PC-3 (cell line): ENCODE data around the gene DICER1. TPM values are rescaled to one million over a fixed set of nuclear protein-coding genes. Genes with fewer than 3 reads are reported as not detected.

Experiments
- ATAC-seq: fragments of 200-7000 bp; cut with Tn5 transposase; 2 replicates; pipeline ENCODE4 v1.9.1; 2020; ENCODE audit warnings: mild to moderate bottlenecking, moderate library complexity
- BruUV-seq: library from RNA; stranded (reverse); fragments of 400-500 nt; replicated peaks from 2 replicates; lab custom pipeline; 2021; lab: Mats Ljungman, UMichigan
- CTCF ChIA-PET: fragments of 300-600 bp; sonication (Branson Sonifier 250); formaldehyde crosslinking; loops from one replicate; lab custom pipeline; 2022; ENCODE audit warnings: antibody characterized with exemption; lab: Charles Lee
- POLR2A ChIA-PET: fragments of 300-600 bp; sonication (Branson Sonifier 250); formaldehyde crosslinking; loops from one replicate; lab custom pipeline; 2022; ENCODE audit warnings: antibody characterized with exemption; ENCODE audit not compliant: unreplicated experiment; lab: Charles Lee
- DNase-seq: peaks from one replicate; pipeline ENCODE4 v3.0.0-alpha.2; 2015
- H2AFZ ChIP-seq: fragments of 300-600 bp; sonication (generic); 2 replicates; pipeline ENCODE4 v1.6.0; 2016; ENCODE audit warnings: antibody characterized with exemption, low read length
- H3F3A ChIP-seq: fragments of 300-600 bp; sonication (generic); one replicate; pipeline ENCODE4 v1.6.0; 2017; ENCODE audit warnings: antibody characterized with exemption, low read length, control low read depth, mild to moderate bottlenecking; ENCODE audit not compliant: unreplicated experiment
- H3K27ac ChIP-seq: fragments of 300-600 bp; sonication (generic); 2 replicates; pipeline ENCODE4 v1.5.1; 2016; ENCODE audit warnings: mild to moderate bottlenecking, low read length
- H3K27me3 ChIP-seq: fragments of 300-600 bp; sonication (generic); 2 replicates; pipeline ENCODE4 v1.6.1; 2016; ENCODE audit warnings: low read length, mixed read lengths
- H3K36me3 ChIP-seq: fragments of 300-600 bp; sonication (generic); 2 replicates; pipeline ENCODE4 v1.6.1; 2016; ENCODE audit warnings: low read depth, mixed run types, low read length, mixed read lengths
- H3K4me1 ChIP-seq: fragments of 300-600 bp; sonication (generic); 2 replicates; pipeline ENCODE4 v1.5.1; 2016; ENCODE audit warnings: low read length; ENCODE audit not compliant: insufficient read depth
- H3K4me2 ChIP-seq: fragments of 300-600 bp; sonication (generic); 2 replicates; pipeline ENCODE4 v1.6.0; 2016; ENCODE audit warnings: low read length
- H3K4me3 ChIP-seq: fragments of 300-600 bp; sonication (generic); 2 replicates; pipeline ENCODE4 v1.5.1; 2016; ENCODE audit warnings: mild to moderate bottlenecking, low read length, mixed read lengths
- H3K79me2 ChIP-seq: fragments of 300-600 bp; sonication (generic); 2 replicates; pipeline ENCODE4 v1.6.1; 2017; ENCODE audit warnings: low read length, mixed read lengths
- H3K9ac ChIP-seq: fragments of 300-600 bp; sonication (generic); 2 replicates; pipeline ENCODE4 v1.6.0; 2016; ENCODE audit warnings: mild to moderate bottlenecking, low read length
- H3K9me2 ChIP-seq: fragments of 300-600 bp; sonication (generic); replicated peaks from 2 replicates; pipeline ENCODE4 v1.6.1; 2016; ENCODE audit warnings: mixed run types, low read length, mixed read lengths
- H3K9me3 ChIP-seq: fragments of 300-600 bp; sonication (generic); 2 replicates; pipeline ENCODE4 v1.6.1; 2016; ENCODE audit warnings: low read length, mixed read lengths
- H4K20me1 ChIP-seq: fragments of 300-600 bp; sonication (generic); 2 replicates; pipeline ENCODE4 v1.6.1; 2016; ENCODE audit warnings: low read length, mixed read lengths
- EZH2 ChIP-seq: fragments of 300-600 bp; sonication (generic); IDR thresholded peaks from one replicate; pipeline ENCODE4 v1.6.1; 2017; ENCODE audit warnings: antibody characterized with exemption, mild to moderate bottlenecking, low read length; ENCODE audit not compliant: unreplicated experiment
- EZH2phosphoT487 ChIP-seq: fragments of 300-600 bp; sonication (generic); IDR thresholded peaks from 2 replicates; pipeline ENCODE4 v1.6.1; 2018; ENCODE audit warnings: mild to moderate bottlenecking, antibody characterized with exemption, low read length, borderline replicate concordance
- intact Hi-C: fragments of 100-400 bp; cut with micrococcal nuclease; formaldehyde crosslinking; loops from 2 replicates; pipeline ENCODE4 v1.9.0; 2023
- total RNA-seq: library from RNA; depleted of rRNA; stranded (reverse); fragments of >200 nt; gene quantifications from 2 replicates; pipeline ENCODE4 v1.2.3, GENCODE V29; 2014
- TF ChIP-seq, protein P1 (sequence below): fragments of 300-600 bp; sonication (generic); conservative IDR thresholded peaks from 2 replicates; pipeline ENCODE4 v1.5.1; 2017; ENCODE audit warnings: antibody characterized with exemption, low read depth, mild to moderate bottlenecking, low read length

Gene DICER1
- total RNA-seq, 1 experiment from 2014 or later, result 29.9 TPM

- intact Hi-C loops, result no loop called here
- no peaks in the 10 kb centered on the region for H3K27me3 ChIP-seq
- DNase-seq (no peak), ATAC-seq (no peak)
- H3K36me3 ChIP-seq, result no peaks in the 10 kb centered on the region
- no peak overlapping the region for H3K4me3 ChIP-seq
- no peak overlapping the region for H3K9ac ChIP-seq
- H3K79me2 ChIP-seq, result no peaks in the 10 kb centered on the region
- no TSS peak for BruUV-seq
- peak overlapping the region; percentile 9; the same call in 1 of the 2 replicates for H2AFZ ChIP-seq
- H4K20me1 ChIP-seq, result no peaks in the 10 kb centered on the region
- TF ChIP-seq, protein P1, sequence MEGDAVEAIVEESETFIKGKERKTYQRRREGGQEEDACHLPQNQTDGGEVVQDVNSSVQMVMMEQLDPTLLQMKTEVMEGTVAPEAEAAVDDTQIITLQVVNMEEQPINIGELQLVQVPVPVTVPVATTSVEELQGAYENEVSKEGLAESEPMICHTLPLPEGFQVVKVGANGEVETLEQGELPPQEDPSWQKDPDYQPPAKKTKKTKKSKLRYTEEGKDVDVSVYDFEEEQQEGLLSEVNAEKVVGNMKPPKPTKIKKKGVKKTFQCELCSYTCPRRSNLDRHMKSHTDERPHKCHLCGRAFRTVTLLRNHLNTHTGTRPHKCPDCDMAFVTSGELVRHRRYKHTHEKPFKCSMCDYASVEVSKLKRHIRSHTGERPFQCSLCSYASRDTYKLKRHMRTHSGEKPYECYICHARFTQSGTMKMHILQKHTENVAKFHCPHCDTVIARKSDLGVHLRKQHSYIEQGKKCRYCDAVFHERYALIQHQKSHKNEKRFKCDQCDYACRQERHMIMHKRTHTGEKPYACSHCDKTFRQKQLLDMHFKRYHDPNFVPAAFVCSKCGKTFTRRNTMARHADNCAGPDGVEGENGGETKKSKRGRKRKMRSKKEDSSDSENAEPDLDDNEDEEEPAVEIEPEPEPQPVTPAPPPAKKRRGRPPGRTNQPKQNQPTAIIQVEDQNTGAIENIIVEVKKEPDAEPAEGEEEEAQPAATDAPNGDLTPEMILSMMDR, result no peak
- TF ChIP-seq EZH2phosphoT487 (no peak), EZH2 (no peak)
- H3K27ac ChIP-seq, result no peak overlapping the region
- H3K4me2 ChIP-seq, result peak overlapping the region; percentile 25
- POLR2A ChIA-PET, result no interaction called here
- CTCF ChIA-PET, result no interaction called here
- H3F3A ChIP-seq, result no peaks in the 10 kb centered on the region
- no peaks in the 10 kb centered on the region for H3K9me2 ChIP-seq
- no peaks in the 10 kb centered on the region for H3K9me3 ChIP-seq
- peaks cover 9% of the 10 kb centered on the region for H3K4me1 ChIP-seq
Measured at GRCh38 chr14:95196826-95197545, 39.7 kb upstream of the DICER1 start.

DNA sequence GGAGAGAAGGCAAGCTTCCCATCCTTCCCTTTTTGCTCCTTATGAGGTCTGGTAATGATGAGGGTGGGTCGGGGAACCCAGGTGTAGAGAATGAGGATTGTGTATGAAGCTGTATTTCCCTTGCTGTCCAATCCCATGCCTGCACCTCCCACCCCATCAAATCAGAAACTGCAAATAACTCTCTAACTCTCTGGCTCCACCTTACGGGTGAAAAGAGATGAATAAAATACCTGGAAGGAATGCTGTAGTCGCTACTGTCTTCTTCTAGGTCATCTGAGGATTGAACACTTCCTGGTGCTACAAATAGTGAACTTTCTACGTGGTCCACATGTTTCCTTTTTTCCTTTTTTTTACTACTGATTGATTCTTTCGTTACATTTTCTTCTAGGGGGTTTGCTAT, 38.9 kb upstream of the DICER1 start:
- BruUV-seq, result no TSS peak
- no peaks in the 10 kb centered on the region for H3K9me2 ChIP-seq
- no peak overlapping the region for H2AFZ ChIP-seq
- H3K9ac ChIP-seq, result no peak overlapping the region
- no peaks in the 10 kb centered on the region for H3K27me3 ChIP-seq
- H3K4me2 ChIP-seq, result no peak overlapping the region
- TF ChIP-seq, protein P1, result peak; percentile 26; the same call in 1 of the 2 replicates
- TF ChIP-seq EZH2, result no peak
- DNase-seq (peak; percentile 14), ATAC-seq (no peak)
- ChIA-PET CTCF (no interaction called here), POLR2A (no interaction called here)
- H3K36me3 ChIP-seq, result no peaks in the 10 kb centered on the region
- H3K4me1 ChIP-seq, result peaks cover 9% of the 10 kb centered on the region
- no peaks in the 10 kb centered on the region for H3K79me2 ChIP-seq
- no peaks in the 10 kb centered on the region for H3F3A ChIP-seq
- intact Hi-C loops, result no loop called here
- H3K9me3 ChIP-seq, result no peaks in the 10 kb centered on the region
- no peak overlapping the region for H3K27ac ChIP-seq
- no peak overlapping the region for H3K4me3 ChIP-seq
- no peaks in the 10 kb centered on the region for H4K20me1 ChIP-seq

DNA sequence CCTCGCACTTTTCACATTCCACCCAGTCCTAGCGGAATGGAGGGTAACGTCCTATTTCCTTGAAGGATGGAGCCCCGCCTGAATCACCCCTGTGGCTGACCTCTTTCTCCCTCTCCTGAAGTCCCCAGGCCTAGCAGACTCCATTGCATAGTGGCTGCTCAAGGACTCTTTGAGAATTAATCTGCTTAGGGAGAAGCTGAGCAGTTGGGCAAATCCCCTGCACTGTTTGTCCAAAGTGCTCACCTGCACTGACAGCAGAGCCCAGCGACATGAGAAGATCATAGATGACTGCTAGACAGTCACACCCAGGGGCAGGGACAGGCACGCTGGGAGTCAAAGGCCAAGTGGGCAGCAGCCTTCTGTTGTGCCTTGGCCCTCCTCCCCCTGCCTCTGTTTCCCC, 37.7 kb upstream of the DICER1 start:
- Histone ChIP-seq H3K9me3 (no peaks in the 10 kb centered on the region), H3K4me3 (no peak overlapping the region), H3K27me3 (no peaks in the 10 kb centered on the region), H3K4me2 (no peak overlapping the region), H3K9ac (no peak overlapping the region), H3K27ac (no peak overlapping the region), H3K36me3 (no peaks in the 10 kb centered on the region), H2AFZ (no peak overlapping the region), H4K20me1 (no peaks in the 10 kb centered on the region), H3K9me2 (no peaks in the 10 kb centered on the region), H3K4me1 (peaks cover 9% of the 10 kb centered on the region), H3F3A (no peaks in the 10 kb centered on the region), H3K79me2 (no peaks in the 10 kb centered on the region)
- DNase-seq (no peak), ATAC-seq (no peak)
- TF ChIP-seq EZH2phosphoT487, result no peak
- no peak for TF ChIP-seq EZH2
- TF ChIP-seq, protein P1, result no peak
- BruUV-seq, result no TSS peak
- ChIA-PET POLR2A (no interaction called here), CTCF (no interaction called here)
- intact Hi-C loops, result no loop called here
